Breast epithelium (tissue), 4 donors: ENCODE measurements around the gene CRP. TPM values are rescaled to one million over a fixed set of nuclear protein-coding genes. Genes with fewer than 3 reads are reported as not detected.
"Not testable (repeated sequence)": the region's sequence is repeated elsewhere in the genome, so short reads cannot be mapped to it uniquely, and the experiment has no call there.

Source experiments
- DNase-seq, 2 donors: peaks; one replicate each; pipeline ENCODE4 v3.0.0-alpha.2; 2019; ENCODE audit warnings: low spot score in 2 of 2
- H3K27ac ChIP-seq, 2 donors: fragments of 200-600 bp; sonication (generic) in 1 of 2; one replicate each; pipeline ENCODE4 v1.5.1; 2016 to 2019; ENCODE audit warnings: mild to moderate bottlenecking in 1 of 2
- H3K27me3 ChIP-seq, 2 donors: fragments of 200-600 bp; sonication (generic) in 1 of 2; one replicate each; pipeline versions ENCODE4 v1.5.1 to v1.6.0; 2017 to 2019; ENCODE audit warnings: control low read depth in 1 of 2, mild to moderate bottlenecking in 1 of 2
- H3K36me3 ChIP-seq: fragments of 200-600 bp; one replicate; pipeline ENCODE4 v1.5.1; 2019
- H3K4me1 ChIP-seq, 2 donors: fragments of 200-600 bp; sonication (generic); one replicate each; pipeline ENCODE4 v1.5.1; 2016 to 2019; ENCODE audit warnings: control low read depth in 1 of 2
- H3K4me3 ChIP-seq, 3 donors: fragments of 200-600 bp; sonication (generic); 1 replicate in 2 of 3; 2 replicates in 1 of 3; pipeline ENCODE4 v1.5.1; 2016 to 2019; ENCODE audit warnings: mild to moderate bottlenecking in 3 of 3, moderate library complexity in 2 of 3
- H3K9me3 ChIP-seq, 2 donors: fragments of 200-600 bp; sonication (generic) in 1 of 2; one replicate each; pipeline ENCODE4 v1.5.1; 2016 to 2019; ENCODE audit warnings: control low read depth in 1 of 2
- CTCF ChIP-seq, 3 donors: fragments of 450-650 bp; IDR thresholded peaks; one replicate each; pipeline ENCODE4 v1.5.1; 2016 to 2017; ENCODE audit warnings: antibody characterized with exemption in 3 of 3, mild to moderate bottlenecking in 3 of 3, moderate library complexity in 3 of 3
- POLR2A ChIP-seq: fragments of 450-650 bp; IDR thresholded peaks from one replicate; pipeline ENCODE4 v1.6.1; 2016; ENCODE audit warnings: antibody characterized with exemption, mild to moderate bottlenecking, moderate library complexity
- POLR2AphosphoS5 ChIP-seq, 3 donors: sonication (generic); formaldehyde crosslinking; IDR thresholded peaks; one replicate each; pipeline ENCODE4 v1.6.1; 2017; ENCODE audit warnings: antibody characterized with exemption in 3 of 3
- intact Hi-C: fragments of 100-400 bp; cut with DNase I; formaldehyde crosslinking; loops from one replicate; pipeline ENCODE4 v1.15.1; 2023; ENCODE audit warnings: low total_unique reads
- total RNA-seq, 3 donors: library from RNA; depleted of rRNA; stranded (reverse); fragments of >200 nt; gene quantifications; one replicate each; pipeline ENCODE4 v1.1.0, GENCODE V29; 2016

CRP gene
- total RNA-seq, 3 donors from 2014 or later = 0.33 to 0.48 TPM; not detected in 1

- Histone ChIP-seq H3K4me1 (no peaks in the 10 kb centered on the region), H3K9me3 (no peaks in the 10 kb centered on the region), H3K27ac (no peak overlapping the region), H3K4me3 (no peak overlapping the region), H3K36me3 (no peaks in the 10 kb centered on the region), H3K27me3 (no peaks in the 10 kb centered on the region)
- TF ChIP-seq CTCF (IDR thresholded peaks at IDR 0.05) (no peak), POLR2A (no peak), POLR2AphosphoS5 (IDR thresholded peaks at IDR 0.05) (no peak)
- intact Hi-C loops = no loop called here
- no peak for DNase-seq
These were observed 32.3 kb upstream of the CRP start for GRCh38 chr1:159746666-159747065.

GRCh38 chr1:159743651-159744410 lies 29.4 kb upstream of the CRP start:
- no peak for DNase-seq
- Histone ChIP-seq H3K4me1 (no peaks in the 10 kb centered on the region), H3K27me3 (no peaks in the 10 kb centered on the region), H3K4me3 (no peak overlapping the region), H3K36me3 (no peaks in the 10 kb centered on the region), H3K27ac (no peak overlapping the region), H3K9me3 (no peaks in the 10 kb centered on the region)
- TF ChIP-seq POLR2A (no peak), POLR2AphosphoS5 (IDR thresholded peaks at IDR 0.05) (no peak), CTCF (IDR thresholded peaks at IDR 0.05) (no peak)
- intact Hi-C loops = no loop called here

- TF ChIP-seq POLR2A (no peak), POLR2AphosphoS5 (IDR thresholded peaks at IDR 0.05) (no peak), CTCF (IDR thresholded peaks at IDR 0.05) (no peak)
- Histone ChIP-seq H3K4me1 (no peaks in the 10 kb centered on the region), H3K27me3 (no peaks in the 10 kb centered on the region), H3K27ac (no peak overlapping the region), H3K9me3 (no peaks in the 10 kb centered on the region), H3K36me3 (no peaks in the 10 kb centered on the region), H3K4me3 (no peak overlapping the region)
- no peak for DNase-seq
- intact Hi-C loops = no loop called here
These were observed 23.0 kb upstream of the CRP start for GRCh38 chr1:159737238-159737916.

- H3K4me3 ChIP-seq, H3K27me3 ChIP-seq, H3K36me3 ChIP-seq, H3K27ac ChIP-seq, intact Hi-C loops, H3K4me1 ChIP-seq, DNase-seq: not testable (repeated sequence)
- peaks cover 17 to 31% of the 10 kb centered on the region in 2 donors for H3K9me3 ChIP-seq
These were observed 8.8 kb upstream of the CRP start for GRCh38 chr1:159723188-159723587.

GRCh38 chr1:159719990-159720389 lies 5.6 kb upstream of the CRP start:
- Histone ChIP-seq H3K27ac (no peak overlapping the region), H3K4me1 (no peaks in the 10 kb centered on the region), H3K36me3 (no peaks in the 10 kb centered on the region), H3K9me3 (peaks cover 21 to 36% of the 10 kb centered on the region in 2 donors), H3K27me3 (no peaks in the 10 kb centered on the region), H3K4me3 (no peak overlapping the region)
- DNase-seq = no peak
- TF ChIP-seq POLR2AphosphoS5 (IDR thresholded peaks at IDR 0.05) = no peak
- TF ChIP-seq CTCF (IDR thresholded peaks at IDR 0.05) = no peak
- TF ChIP-seq POLR2A = no peak
- intact Hi-C loops = no loop called here
